Endothelial cell of umbilical vein (primary cell): Measurements from ENCODE around the gene ASIC5.

Experiments
- EZH2 ChIP-seq: IDR thresholded peaks from 2 replicates; pipeline ENCODE4 v1.6.1; 2012; ENCODE audit warnings: borderline replicate concordance, low read depth, mild to moderate bottlenecking, moderate library complexity, low read length, inconsistent platforms; ENCODE audit not compliant: severe bottlenecking
- TF ChIP-seq, protein P1 (sequence below), 2 donors: IDR thresholded peaks; 1 replicate in 1 of 2; 2 replicates in 1 of 2; pipeline ENCODE4 v1.5.1; 2011; ENCODE audit warnings: low read length in 2 of 2, mild to moderate bottlenecking in 2 of 2, moderate library complexity in 2 of 2, control low read depth in 1 of 2, inconsistent platforms in 1 of 2, low read depth in 1 of 2; ENCODE audit not compliant: insufficient read depth in 1 of 2; ENCODE audit errors: extremely low read depth in 1 of 2
- TF ChIP-seq, protein P2 (sequence below): IDR thresholded peaks from 2 replicates; pipeline ENCODE4 v1.6.1; 2011; ENCODE audit not compliant: insufficient read depth, insufficient read length

DNA sequence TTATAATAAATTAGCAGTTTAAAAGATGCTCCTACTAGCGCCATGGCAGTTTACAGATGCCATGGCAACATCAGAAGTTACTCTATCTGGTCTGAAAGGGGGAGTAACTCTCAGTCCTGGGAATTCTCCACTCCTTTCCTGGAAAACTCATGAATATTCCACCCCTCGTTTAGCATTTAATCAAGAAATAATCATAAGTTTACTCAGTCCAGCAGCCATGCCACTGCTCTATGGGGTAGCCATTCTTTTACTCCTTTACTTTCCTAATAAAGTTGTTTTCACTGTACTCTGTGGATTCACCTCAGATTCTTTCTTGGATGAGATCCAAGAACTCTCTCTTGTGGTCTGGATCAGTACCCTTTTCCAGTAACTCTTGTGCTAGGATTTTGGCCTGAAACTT lies 55.0 kb downstream of the ASIC5 start:
- TF ChIP-seq, protein P1, sequence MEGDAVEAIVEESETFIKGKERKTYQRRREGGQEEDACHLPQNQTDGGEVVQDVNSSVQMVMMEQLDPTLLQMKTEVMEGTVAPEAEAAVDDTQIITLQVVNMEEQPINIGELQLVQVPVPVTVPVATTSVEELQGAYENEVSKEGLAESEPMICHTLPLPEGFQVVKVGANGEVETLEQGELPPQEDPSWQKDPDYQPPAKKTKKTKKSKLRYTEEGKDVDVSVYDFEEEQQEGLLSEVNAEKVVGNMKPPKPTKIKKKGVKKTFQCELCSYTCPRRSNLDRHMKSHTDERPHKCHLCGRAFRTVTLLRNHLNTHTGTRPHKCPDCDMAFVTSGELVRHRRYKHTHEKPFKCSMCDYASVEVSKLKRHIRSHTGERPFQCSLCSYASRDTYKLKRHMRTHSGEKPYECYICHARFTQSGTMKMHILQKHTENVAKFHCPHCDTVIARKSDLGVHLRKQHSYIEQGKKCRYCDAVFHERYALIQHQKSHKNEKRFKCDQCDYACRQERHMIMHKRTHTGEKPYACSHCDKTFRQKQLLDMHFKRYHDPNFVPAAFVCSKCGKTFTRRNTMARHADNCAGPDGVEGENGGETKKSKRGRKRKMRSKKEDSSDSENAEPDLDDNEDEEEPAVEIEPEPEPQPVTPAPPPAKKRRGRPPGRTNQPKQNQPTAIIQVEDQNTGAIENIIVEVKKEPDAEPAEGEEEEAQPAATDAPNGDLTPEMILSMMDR (IDR thresholded peaks at IDR 0.05; ENCODE audit: extremely low read depth in 1 of 2, insufficient read depth in 1 of 2, low read depth in 1 of 2, low read length in 2 of 2), result no peak
- TF ChIP-seq EZH2, result no peak
- TF ChIP-seq, protein P2, sequence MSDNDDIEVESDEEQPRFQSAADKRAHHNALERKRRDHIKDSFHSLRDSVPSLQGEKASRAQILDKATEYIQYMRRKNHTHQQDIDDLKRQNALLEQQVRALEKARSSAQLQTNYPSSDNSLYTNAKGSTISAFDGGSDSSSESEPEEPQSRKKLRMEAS, result no peak
